ENCODE data around the gene ITGA8.
A peak's percentile ranks its signal among the peaks of the same experiment; 100 is the strongest.

The ITGA8 gene

GRCh38 chr10:15695852-15696251 is 23.9 kb downstream of the ITGA8 start:
- Histone ChIP-seq H3K27me3 (replicated peaks in 2 of 5; ENCODE audit: control insufficient read depth in 4 of 5, insufficient read depth in 5 of 5, low read length in 4 of 5) (peaks cover 0 to 13% (median 2%) of the 10 kb centered on the region in 5 experiments), H3K9me3 (ENCODE audit: control extremely low read depth in 1 of 5, control insufficient read depth in 4 of 5, insufficient read depth in 2 of 5, low read depth in 1 of 5, low read length in 4 of 5) (peaks cover 0 to 1% (median 0%) of the 10 kb centered on the region in 5 experiments), H3K4me3 (ENCODE audit: control insufficient read depth in 1 of 7, extremely low read depth in 1 of 7, insufficient read depth in 4 of 7, low read depth in 2 of 7, low read length in 6 of 7) (no peak overlapping the region), H3K4me1 (ENCODE audit: control extremely low read depth in 1 of 4, control insufficient read depth in 4 of 4, insufficient read depth in 4 of 4, low read length in 3 of 4) (no peaks in the 10 kb centered on the region), H3K36me3 (ENCODE audit: control insufficient read depth in 4 of 4, insufficient read depth in 4 of 4, low read length in 3 of 4) (no peaks in the 10 kb centered on the region), H3K27ac (ENCODE audit: insufficient read depth in 1 of 2, low read depth in 1 of 2, low read length in 2 of 2, poor library complexity in 1 of 2, severe bottlenecking in 2 of 2) (no peak overlapping the region)
- DNase-seq: no peak
- 62% methylated on average over 10 of the region's 12 CpGs for WGBS (ENCODE audit: insufficient coverage)
- ChIA-PET POLR2A (no interaction called here), CTCF (no interaction called here)

- WGBS (ENCODE audit: insufficient coverage): 94% methylated on average over 4 of the region's 5 CpGs
- ChIA-PET POLR2A (no interaction called here), CTCF (no interaction called here)
- Histone ChIP-seq H3K4me3 (ENCODE audit: control insufficient read depth in 1 of 7, extremely low read depth in 1 of 7, insufficient read depth in 4 of 7, low read depth in 2 of 7, low read length in 6 of 7) (no peak overlapping the region), H3K9me3 (ENCODE audit: control extremely low read depth in 1 of 5, control insufficient read depth in 4 of 5, insufficient read depth in 2 of 5, low read depth in 1 of 5, low read length in 4 of 5) (peaks cover 0 to 1% (median 0%) of the 10 kb centered on the region in 5 experiments), H3K27me3 (replicated peaks in 2 of 5; ENCODE audit: control insufficient read depth in 4 of 5, insufficient read depth in 5 of 5, low read length in 4 of 5) (peaks cover 0 to 11% (median 2%) of the 10 kb centered on the region in 5 experiments), H3K36me3 (ENCODE audit: control insufficient read depth in 4 of 4, insufficient read depth in 4 of 4, low read length in 3 of 4) (no peaks in the 10 kb centered on the region), H3K4me1 (ENCODE audit: control extremely low read depth in 1 of 4, control insufficient read depth in 4 of 4, insufficient read depth in 4 of 4, low read length in 3 of 4) (peaks cover 0 to 1% (median 0%) of the 10 kb centered on the region in 4 experiments), H3K27ac (ENCODE audit: insufficient read depth in 1 of 2, low read depth in 1 of 2, low read length in 2 of 2, poor library complexity in 1 of 2, severe bottlenecking in 2 of 2) (no peak overlapping the region)
- no peak for DNase-seq
These were observed 29.7 kb downstream of the ITGA8 start for GRCh38 chr10:15690031-15690430.

- H3K36me3 ChIP-seq (ENCODE audit: control insufficient read depth in 4 of 4, insufficient read depth in 4 of 4, low read length in 3 of 4): no peaks in the 10 kb centered on the region
- CTCF ChIA-PET: no interaction called here
- DNase-seq: peak; percentile 19 to 66 (median 60)
- H3K27me3 ChIP-seq (replicated peaks in 2 of 5; ENCODE audit: control insufficient read depth in 4 of 5, insufficient read depth in 5 of 5, low read length in 4 of 5): peaks cover 3 to 11% (median 6%) of the 10 kb centered on the region in 5 experiments
- H3K4me1 ChIP-seq (ENCODE audit: control extremely low read depth in 1 of 4, control insufficient read depth in 4 of 4, insufficient read depth in 4 of 4, low read length in 3 of 4): peaks cover 0 to 3% (median 0%) of the 10 kb centered on the region in 4 experiments
- H3K9me3 ChIP-seq (ENCODE audit: control extremely low read depth in 1 of 5, control insufficient read depth in 4 of 5, insufficient read depth in 2 of 5, low read depth in 1 of 5, low read length in 4 of 5): peaks cover 0 to 1% (median 0%) of the 10 kb centered on the region in 5 experiments
- no peak overlapping the region for H3K27ac ChIP-seq (ENCODE audit: insufficient read depth in 1 of 2, low read depth in 1 of 2, low read length in 2 of 2, poor library complexity in 1 of 2, severe bottlenecking in 2 of 2)
- WGBS (ENCODE audit: insufficient coverage): 3% methylated on average over 4 of the region's 4 CpGs
- POLR2A ChIA-PET: no interaction called here
- H3K4me3 ChIP-seq (ENCODE audit: control insufficient read depth in 1 of 7, extremely low read depth in 1 of 7, insufficient read depth in 4 of 7, low read depth in 2 of 7, low read length in 6 of 7): peak overlapping the region in 1 of 7 experiments; percentile 26
These were observed 35.0 kb downstream of the ITGA8 start for GRCh38 chr10:15684768-15685167.

GRCh38 chr10:15681076-15681475 is 38.6 kb downstream of the ITGA8 start:
- no CpG with 5 or more reads among the region's 4 CpGs for WGBS (ENCODE audit: insufficient coverage)
- peaks cover 3 to 9% (median 6%) of the 10 kb centered on the region in 5 experiments for H3K27me3 ChIP-seq (replicated peaks in 2 of 5; ENCODE audit: control insufficient read depth in 4 of 5, insufficient read depth in 5 of 5, low read length in 4 of 5)
- H3K4me3 ChIP-seq (ENCODE audit: control insufficient read depth in 1 of 7, extremely low read depth in 1 of 7, insufficient read depth in 4 of 7, low read depth in 2 of 7, low read length in 6 of 7): no peak overlapping the region
- H3K9me3 ChIP-seq (ENCODE audit: control extremely low read depth in 1 of 5, control insufficient read depth in 4 of 5, insufficient read depth in 2 of 5, low read depth in 1 of 5, low read length in 4 of 5): no peaks in the 10 kb centered on the region
- ChIA-PET CTCF (no interaction called here), POLR2A (no interaction called here)
- H3K4me1 ChIP-seq (ENCODE audit: control extremely low read depth in 1 of 4, control insufficient read depth in 4 of 4, insufficient read depth in 4 of 4, low read length in 3 of 4): peaks cover 0 to 3% (median 0%) of the 10 kb centered on the region in 4 experiments
- H3K36me3 ChIP-seq (ENCODE audit: control insufficient read depth in 4 of 4, insufficient read depth in 4 of 4, low read length in 3 of 4): no peaks in the 10 kb centered on the region
- no peak overlapping the region for H3K27ac ChIP-seq (ENCODE audit: insufficient read depth in 1 of 2, low read depth in 1 of 2, low read length in 2 of 2, poor library complexity in 1 of 2, severe bottlenecking in 2 of 2)
- DNase-seq: no peak

GRCh38 chr10:15678851-15679250 is 40.9 kb downstream of the ITGA8 start:
- Histone ChIP-seq H3K36me3 (ENCODE audit: control insufficient read depth in 4 of 4, insufficient read depth in 4 of 4, low read length in 3 of 4) (no peaks in the 10 kb centered on the region), H3K4me3 (ENCODE audit: control insufficient read depth in 1 of 7, extremely low read depth in 1 of 7, insufficient read depth in 4 of 7, low read depth in 2 of 7, low read length in 6 of 7) (no peak overlapping the region), H3K4me1 (ENCODE audit: control extremely low read depth in 1 of 4, control insufficient read depth in 4 of 4, insufficient read depth in 4 of 4, low read length in 3 of 4) (no peaks in the 10 kb centered on the region), H3K9me3 (ENCODE audit: control extremely low read depth in 1 of 5, control insufficient read depth in 4 of 5, insufficient read depth in 2 of 5, low read depth in 1 of 5, low read length in 4 of 5) (no peaks in the 10 kb centered on the region), H3K27me3 (replicated peaks in 2 of 5; ENCODE audit: control insufficient read depth in 4 of 5, insufficient read depth in 5 of 5, low read length in 4 of 5) (peaks cover 3 to 9% (median 6%) of the 10 kb centered on the region in 5 experiments), H3K27ac (ENCODE audit: insufficient read depth in 1 of 2, low read depth in 1 of 2, low read length in 2 of 2, poor library complexity in 1 of 2, severe bottlenecking in 2 of 2) (no peak overlapping the region)
- no peak for DNase-seq
- 100% methylated on average over 3 of the region's 3 CpGs for WGBS (ENCODE audit: insufficient coverage)
- CTCF ChIA-PET: no interaction called here
- POLR2A ChIA-PET: no interaction called here

- CTCF ChIA-PET: no interaction called here
- DNase-seq: peak in 1 of 3 donors; percentile 1
- Histone ChIP-seq H3K27me3 (replicated peaks in 2 of 5; ENCODE audit: control insufficient read depth in 4 of 5, insufficient read depth in 5 of 5, low read length in 4 of 5) (no peaks in the 10 kb centered on the region), H3K4me1 (ENCODE audit: control extremely low read depth in 1 of 4, control insufficient read depth in 4 of 4, insufficient read depth in 4 of 4, low read length in 3 of 4) (no peaks in the 10 kb centered on the region), H3K27ac (ENCODE audit: insufficient read depth in 1 of 2, low read depth in 1 of 2, low read length in 2 of 2, poor library complexity in 1 of 2, severe bottlenecking in 2 of 2) (no peak overlapping the region), H3K9me3 (ENCODE audit: control extremely low read depth in 1 of 5, control insufficient read depth in 4 of 5, insufficient read depth in 2 of 5, low read depth in 1 of 5, low read length in 4 of 5) (no peaks in the 10 kb centered on the region), H3K36me3 (ENCODE audit: control insufficient read depth in 4 of 4, insufficient read depth in 4 of 4, low read length in 3 of 4) (no peaks in the 10 kb centered on the region), H3K4me3 (ENCODE audit: control insufficient read depth in 1 of 7, extremely low read depth in 1 of 7, insufficient read depth in 4 of 7, low read depth in 2 of 7, low read length in 6 of 7) (no peak overlapping the region)
- POLR2A ChIA-PET: no interaction called here
- 49% methylated on average over 2 of the region's 3 CpGs for WGBS (ENCODE audit: insufficient coverage)
These were observed 47.3 kb downstream of the ITGA8 start for GRCh38 chr10:15672469-15672868.

GRCh38 chr10:15670880-15671279 is 48.8 kb downstream of the ITGA8 start:
- no peaks in the 10 kb centered on the region for H3K4me1 ChIP-seq (ENCODE audit: control extremely low read depth in 1 of 4, control insufficient read depth in 4 of 4, insufficient read depth in 4 of 4, low read length in 3 of 4)

More at GRCh38 chr10:15670880-15671279, 48.8 kb downstream of the ITGA8 start:
- DNase-seq: no peak
- no peak overlapping the region for H3K27ac ChIP-seq (ENCODE audit: insufficient read depth in 1 of 2, low read depth in 1 of 2, low read length in 2 of 2, poor library complexity in 1 of 2, severe bottlenecking in 2 of 2)
- 80% methylated on average over 2 of the region's 5 CpGs for WGBS (ENCODE audit: insufficient coverage)
- ChIA-PET CTCF (no interaction called here), POLR2A (no interaction called here)
- H3K27me3 ChIP-seq (replicated peaks in 2 of 5; ENCODE audit: control insufficient read depth in 4 of 5, insufficient read depth in 5 of 5, low read length in 4 of 5): no peaks in the 10 kb centered on the region
- no peaks in the 10 kb centered on the region for H3K9me3 ChIP-seq (ENCODE audit: control extremely low read depth in 1 of 5, control insufficient read depth in 4 of 5, insufficient read depth in 2 of 5, low read depth in 1 of 5, low read length in 4 of 5)
- H3K36me3 ChIP-seq (ENCODE audit: control insufficient read depth in 4 of 4, insufficient read depth in 4 of 4, low read length in 3 of 4): no peaks in the 10 kb centered on the region
- no peak overlapping the region for H3K4me3 ChIP-seq (ENCODE audit: control insufficient read depth in 1 of 7, extremely low read depth in 1 of 7, insufficient read depth in 4 of 7, low read depth in 2 of 7, low read length in 6 of 7)

Data from common myeloid progenitor, CD34-positive (primary cell).